Vagina (tissue), 2 donors: Measurements from ENCODE around the gene PLAC1.

ENCODE experiments used
- POLR2A ChIP-seq, 2 donors: fragments of 450-650 bp; IDR thresholded peaks; one replicate each; pipeline ENCODE4 v1.6.1; 2017; ENCODE audit warnings: antibody characterized with exemption in 2 of 2, mild to moderate bottlenecking in 2 of 2, moderate library complexity in 2 of 2
- TF ChIP-seq, protein P1 (sequence below), 3 experiments: fragments of 450-650 bp in 2 of 3; fragments of 200-600 bp in 1 of 3; sonication (generic) in 1 of 3; IDR thresholded peaks; one replicate each; pipeline ENCODE4 v1.5.1; 2017 to 2019; ENCODE audit warnings: antibody characterized with exemption in 3 of 3, mild to moderate bottlenecking in 2 of 3, moderate library complexity in 2 of 3

- TF ChIP-seq, protein P1, sequence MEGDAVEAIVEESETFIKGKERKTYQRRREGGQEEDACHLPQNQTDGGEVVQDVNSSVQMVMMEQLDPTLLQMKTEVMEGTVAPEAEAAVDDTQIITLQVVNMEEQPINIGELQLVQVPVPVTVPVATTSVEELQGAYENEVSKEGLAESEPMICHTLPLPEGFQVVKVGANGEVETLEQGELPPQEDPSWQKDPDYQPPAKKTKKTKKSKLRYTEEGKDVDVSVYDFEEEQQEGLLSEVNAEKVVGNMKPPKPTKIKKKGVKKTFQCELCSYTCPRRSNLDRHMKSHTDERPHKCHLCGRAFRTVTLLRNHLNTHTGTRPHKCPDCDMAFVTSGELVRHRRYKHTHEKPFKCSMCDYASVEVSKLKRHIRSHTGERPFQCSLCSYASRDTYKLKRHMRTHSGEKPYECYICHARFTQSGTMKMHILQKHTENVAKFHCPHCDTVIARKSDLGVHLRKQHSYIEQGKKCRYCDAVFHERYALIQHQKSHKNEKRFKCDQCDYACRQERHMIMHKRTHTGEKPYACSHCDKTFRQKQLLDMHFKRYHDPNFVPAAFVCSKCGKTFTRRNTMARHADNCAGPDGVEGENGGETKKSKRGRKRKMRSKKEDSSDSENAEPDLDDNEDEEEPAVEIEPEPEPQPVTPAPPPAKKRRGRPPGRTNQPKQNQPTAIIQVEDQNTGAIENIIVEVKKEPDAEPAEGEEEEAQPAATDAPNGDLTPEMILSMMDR (IDR thresholded peaks at IDR 0.05), result no peak
- TF ChIP-seq POLR2A (IDR thresholded peaks at IDR 0.05), result no peak
These were observed 10.8 kb downstream of the PLAC1 start for GRCh38 chrX:134647477-134647877.
